ENCODE data around the gene DAB2IP.
A peak's percentile ranks its signal among the peaks of the same experiment; 100 is the strongest.

Gene DAB2IP

DNA sequence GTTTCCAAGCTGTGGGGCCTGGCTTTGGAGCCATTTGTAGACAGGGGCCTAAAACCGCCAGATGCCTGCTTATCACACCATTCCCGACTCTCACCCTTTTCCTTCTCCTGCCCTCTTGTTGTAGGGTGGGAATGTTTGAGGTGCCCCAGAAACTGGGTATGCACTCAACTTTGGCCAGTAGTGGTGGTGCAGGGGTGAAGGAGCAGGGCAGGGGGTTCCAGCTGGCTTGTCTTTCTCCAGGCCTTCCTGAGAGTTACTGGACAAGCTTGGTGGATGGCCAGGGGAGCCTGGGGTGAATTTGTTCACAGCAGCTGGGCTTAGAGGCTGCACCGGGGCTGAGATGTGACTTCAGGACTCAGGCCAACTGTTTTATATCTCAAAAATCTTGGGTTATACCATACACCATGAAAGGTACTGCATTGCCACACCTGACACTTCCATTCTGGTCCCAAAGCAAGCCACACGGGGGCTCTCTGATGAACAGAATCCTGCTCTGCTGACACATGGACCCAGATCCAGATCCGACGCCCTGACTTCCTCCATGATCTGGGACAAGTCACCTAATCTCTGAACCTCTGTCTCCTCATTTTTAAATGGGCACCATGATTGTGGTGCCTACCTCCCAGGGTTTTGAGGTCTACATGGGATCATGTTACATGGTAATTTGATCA, 62.1 kb downstream of the DAB2IP start:
- Histone ChIP-seq H3K4me3 (no peak overlapping the region), H3K27ac (no peak overlapping the region)

DNA sequence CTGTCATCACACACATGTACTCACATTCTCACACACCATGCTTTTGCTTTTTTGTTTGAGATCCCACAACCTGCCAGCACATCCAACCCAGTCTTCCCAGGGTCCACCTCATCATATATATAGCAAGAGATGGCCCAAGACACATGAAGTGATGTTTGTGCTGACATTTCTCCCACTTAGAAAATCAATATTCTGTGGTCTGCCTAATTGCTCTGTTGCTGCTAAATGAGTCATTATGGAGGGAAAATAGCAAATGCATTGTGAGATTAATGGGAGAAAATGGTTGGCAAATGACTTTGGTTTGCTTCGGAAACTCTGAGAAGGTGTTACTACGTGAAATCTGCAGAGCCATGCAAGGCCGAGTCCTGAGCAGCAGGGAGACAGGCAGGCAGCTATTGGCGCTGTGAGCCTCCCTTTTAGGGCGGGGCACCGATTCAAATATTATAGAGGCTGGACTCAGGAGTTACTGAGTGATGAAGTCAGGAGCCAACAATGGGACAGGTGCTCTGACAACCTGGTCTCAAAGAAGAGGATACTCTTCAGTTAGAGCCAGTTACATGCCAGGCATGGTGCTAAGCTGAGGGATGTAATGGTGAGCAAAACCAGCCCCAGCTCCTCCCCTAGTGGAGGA, 62.8 kb downstream of the DAB2IP start:
- Histone ChIP-seq H3K27ac (no peak overlapping the region), H3K4me3 (no peak overlapping the region)

DNA sequence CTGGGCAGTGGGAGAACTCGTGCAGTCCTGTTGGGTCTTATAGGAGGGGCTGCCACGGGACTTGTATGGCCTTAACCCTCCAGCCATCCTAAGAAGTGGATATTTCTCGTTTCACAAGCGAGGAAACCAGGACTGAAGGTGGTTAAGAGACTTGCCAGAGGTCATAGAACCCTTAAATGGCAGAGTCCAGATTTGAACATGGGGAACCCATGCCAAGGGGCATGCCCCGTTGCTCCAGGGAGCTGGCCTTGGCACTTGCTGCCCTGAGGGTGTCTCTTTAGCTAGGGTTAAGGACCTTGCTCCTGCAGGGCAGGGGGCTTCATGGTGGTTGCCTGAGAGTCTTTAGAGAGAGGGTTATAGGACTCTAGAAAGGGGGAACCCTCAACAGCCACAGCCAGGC, 63.4 kb downstream of the DAB2IP start:
- H3K27ac ChIP-seq, result no peak overlapping the region
- no peak overlapping the region for H3K4me3 ChIP-seq

DNA sequence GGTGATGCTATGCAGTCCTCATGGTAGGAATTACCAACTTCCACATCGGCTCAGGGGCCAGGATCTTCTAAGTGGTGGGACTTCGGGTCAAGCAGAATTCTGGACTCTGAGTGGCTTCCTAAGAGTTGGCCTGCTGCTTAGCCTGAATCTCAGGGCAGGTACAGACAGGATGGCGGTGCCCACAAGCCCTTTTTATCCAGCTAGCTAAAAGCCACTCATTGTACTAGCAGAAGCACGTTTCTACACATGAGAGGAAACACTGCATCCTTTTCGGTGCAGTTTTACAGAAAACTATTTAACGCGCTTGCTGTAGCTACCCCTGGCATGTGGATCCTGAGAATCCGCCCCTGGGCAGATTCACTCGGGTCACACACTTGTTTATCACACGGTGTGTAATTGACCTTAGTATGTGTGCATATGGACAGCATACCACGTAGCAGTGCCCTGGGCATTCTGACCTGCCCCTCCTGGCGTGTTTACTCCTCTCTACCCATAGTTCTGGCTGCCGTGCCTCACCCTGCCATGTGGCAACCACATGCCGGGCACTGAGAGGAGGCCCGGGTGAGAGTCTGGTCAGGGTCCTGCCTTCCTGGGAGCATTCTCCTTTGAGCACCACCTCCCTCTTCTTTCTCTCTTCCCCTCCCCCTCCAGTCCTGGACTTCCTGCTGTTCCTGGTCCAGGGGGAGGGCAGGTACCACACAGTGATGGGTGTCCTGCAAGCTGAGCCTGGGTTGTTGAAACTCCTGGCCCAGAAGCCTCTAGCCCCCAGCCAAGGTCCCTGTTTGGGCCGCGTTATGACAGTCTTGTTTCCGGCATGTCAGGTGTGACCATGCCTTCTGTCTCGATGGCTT, 65.9 kb downstream of the DAB2IP start:
- no peak overlapping the region for H3K4me3 ChIP-seq
- H3K27ac ChIP-seq, result peak overlapping the region in 10 of 21 experiments; percentile 17 to 59 (median 48)

DNA sequence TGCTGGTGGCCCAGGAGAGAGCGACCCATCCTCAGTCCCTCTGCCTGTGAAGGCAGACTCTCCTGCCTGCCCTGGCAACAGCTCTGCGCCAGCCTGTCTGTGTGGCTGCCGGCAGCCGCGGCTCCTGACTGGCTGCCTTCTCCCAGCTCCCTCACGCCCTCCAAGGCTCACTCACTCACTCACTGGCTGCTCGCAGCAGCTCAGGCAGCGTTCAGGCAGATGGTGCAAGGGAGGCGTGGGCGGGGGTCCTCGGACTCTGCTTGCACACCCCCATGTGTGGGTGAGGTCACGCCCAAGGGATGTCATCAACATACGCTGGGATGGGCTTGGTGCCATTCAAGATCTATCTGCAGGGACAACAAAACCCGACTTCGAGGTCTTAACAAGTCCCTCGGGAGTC, 66.7 kb downstream of the DAB2IP start:
- H3K27ac ChIP-seq, result peak overlapping the region in 7 of 21 experiments; percentile 25 to 59 (median 50)
- H3K4me3 ChIP-seq, result no peak overlapping the region

DNA sequence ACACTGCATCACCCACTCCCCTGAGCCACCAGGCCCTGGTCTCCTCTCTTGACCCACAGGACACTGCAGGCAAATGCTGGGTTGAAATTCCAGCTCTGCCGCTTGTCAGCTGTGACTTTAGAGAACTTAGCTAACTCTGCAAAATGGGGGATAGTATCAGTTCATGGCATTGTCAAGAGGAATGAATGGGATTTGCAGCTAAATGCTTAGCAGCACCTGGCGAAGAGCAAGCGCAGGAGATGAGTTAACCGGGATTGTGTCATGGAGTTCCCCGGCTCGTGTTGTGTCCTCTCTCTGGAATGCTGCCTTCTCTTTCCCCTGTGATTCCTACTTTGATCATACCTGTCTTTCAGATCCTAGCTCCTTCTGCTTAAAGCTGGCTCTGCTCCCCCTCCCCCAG, 67.1 kb downstream of the DAB2IP start:
- Histone ChIP-seq H3K4me3 (no peak overlapping the region), H3K27ac (peak overlapping the region in 3 of 21 experiments; percentile 25 to 29 (median 27))

DNA sequence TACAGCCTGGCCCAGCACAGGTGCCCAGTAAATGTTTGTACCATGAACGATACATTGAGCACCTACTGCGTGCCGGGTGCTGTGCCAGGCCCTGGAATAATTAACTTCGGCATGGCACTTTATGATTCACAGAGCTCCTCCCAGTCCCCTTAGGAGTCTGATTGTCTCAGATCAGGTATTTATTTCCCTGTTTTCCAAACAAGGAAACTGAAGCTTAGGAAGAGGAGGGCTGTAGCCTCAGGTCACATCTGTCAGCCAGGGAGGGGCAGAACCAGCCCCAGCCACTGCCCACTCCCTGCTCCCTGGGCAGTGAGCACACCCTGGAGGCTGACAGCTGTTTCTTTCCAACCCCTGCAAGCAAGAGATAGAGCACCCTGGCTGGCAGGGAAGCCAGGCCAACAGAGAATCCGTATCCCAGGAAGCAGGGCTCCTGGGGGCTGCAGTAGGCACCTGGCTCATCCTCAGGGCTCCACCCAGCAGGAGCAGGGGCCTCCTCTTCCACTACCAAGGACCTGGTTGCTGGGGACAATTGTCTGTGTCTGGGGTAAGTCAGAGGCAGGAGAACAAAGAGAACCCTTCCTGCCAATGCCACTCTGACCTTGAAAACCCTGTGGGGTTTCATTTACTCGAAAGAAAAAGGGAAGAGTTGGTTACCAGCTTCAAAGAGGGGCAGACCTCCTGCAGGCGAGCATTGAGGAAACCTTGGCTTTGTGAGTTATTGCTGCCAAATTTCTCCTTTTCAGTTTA, 69.0 kb downstream of the DAB2IP start:
- peak overlapping the region in 13 of 21 experiments; percentile 33 to 79 (median 54) for H3K27ac ChIP-seq
- H3K4me3 ChIP-seq, result no peak overlapping the region

DNA sequence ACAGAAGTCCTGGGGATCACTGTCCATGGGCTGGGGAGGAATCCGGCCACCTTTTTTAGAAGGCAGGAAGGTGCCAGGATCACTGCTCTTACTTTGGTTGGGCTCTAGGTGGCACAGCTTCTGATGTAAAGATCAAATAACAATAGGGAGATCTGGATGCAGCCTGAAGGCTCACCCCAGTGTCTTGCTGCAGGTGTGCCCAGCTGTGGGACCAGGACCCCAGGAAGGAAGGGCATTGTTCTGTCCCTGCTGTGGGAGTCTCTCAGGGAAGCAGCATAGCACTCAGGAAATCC, 69.6 kb downstream of the DAB2IP start:
- H3K4me3 ChIP-seq, result no peak overlapping the region
- peak overlapping the region in 12 of 21 experiments; percentile 33 to 79 (median 56) for H3K27ac ChIP-seq

DNA sequence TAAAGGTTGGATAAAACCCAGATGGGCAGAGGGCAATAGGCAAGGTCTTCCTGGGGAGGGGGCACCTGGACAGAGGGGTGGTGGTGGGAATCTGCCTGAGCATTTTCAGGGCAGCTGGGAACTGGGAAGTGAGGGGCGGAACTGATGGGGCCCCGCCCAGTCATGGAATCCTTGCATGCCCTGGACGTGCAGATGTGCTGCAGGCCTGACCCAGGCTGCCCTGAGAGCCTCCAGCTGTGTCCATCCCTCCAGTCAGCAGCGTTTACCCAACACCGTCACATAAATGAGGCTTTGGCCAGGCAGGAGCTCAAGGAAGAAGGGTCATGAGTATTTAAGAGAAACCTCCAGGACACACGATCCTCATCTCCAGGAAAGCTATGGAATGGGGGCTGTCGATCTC, 70.3 kb downstream of the DAB2IP start:
- H3K27ac ChIP-seq, result peak overlapping the region in 3 of 21 experiments; percentile 47 to 79 (median 59)
- no peak overlapping the region for H3K4me3 ChIP-seq

DNA sequence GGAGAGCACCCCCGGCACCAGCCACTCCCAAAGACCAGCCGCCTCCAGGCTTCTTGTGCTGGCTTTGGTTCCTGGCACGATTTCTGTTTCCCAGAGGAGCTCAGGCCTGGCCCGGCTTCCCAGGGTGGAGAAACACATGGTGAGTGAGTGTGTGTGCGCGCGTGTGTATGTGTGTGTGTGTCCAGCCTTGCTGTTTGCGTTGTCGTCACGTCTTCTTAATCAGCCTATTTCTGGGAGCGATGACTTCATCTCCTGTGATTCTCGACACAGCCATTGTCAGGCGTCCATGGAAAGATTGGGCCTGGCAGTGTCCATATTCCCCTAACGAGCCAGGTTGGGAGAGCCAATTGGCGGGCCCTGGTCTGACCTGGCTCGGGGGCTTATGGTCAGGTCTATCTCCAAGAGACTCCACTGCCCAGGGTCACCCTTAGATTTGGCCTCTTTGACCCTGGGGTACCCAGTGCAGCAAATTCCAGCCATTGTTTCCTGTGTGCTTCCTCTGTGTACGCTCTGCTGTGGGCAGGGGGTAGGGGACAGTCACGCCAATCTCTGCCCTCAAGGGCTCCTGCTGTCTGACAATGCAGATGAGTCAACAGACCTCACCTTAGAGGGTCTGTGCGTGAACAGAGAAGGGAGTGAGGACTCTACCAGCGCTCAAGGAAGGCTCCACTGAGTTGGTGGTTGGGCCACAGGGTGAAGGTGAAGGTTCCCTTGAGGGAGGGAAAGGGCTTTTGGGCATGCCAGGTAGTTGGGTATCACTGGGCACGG, 73.8 kb downstream of the DAB2IP start:
- Histone ChIP-seq H3K4me3 (no peak overlapping the region), H3K27ac (peak overlapping the region in 16 of 21 experiments; percentile 22 to 92 (median 77))

DNA sequence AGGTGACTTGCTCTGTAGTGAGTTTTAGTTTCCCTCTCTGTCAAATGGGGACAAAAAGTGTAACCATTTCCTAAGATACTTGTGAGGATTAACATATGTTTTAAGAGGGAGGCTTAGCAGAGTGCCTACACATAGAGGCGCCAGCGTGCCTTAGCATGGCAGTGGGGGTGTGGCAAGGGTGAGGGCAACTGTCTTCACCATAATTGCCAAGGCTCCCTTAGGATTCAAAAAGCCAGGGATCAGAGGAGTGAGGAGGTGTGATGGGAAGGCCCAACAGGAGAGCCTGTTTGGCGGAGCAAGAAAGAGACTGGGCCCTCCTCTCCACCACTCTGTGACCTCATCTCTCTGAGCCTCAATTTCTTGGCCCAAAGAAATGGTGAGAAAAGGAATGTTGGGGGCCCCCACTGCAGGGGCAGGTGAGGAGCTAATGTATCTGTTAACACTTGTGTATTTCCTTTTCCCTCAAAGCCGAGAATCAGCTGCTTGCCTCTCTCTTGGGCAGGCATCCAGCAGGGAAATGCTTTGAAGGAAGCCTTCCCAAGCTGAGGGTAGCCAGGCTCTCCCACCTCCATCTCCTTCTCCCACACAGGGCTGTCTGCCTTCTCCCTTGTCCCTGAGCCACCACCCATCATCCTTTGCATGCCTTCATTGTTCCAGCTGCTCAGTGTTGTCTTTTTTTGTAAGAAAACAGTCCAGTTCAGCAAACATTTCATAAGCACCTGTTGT, 76.0 kb downstream of the DAB2IP start:
- peak overlapping the region in 5 of 21 experiments; percentile 7 to 86 (median 28) for H3K27ac ChIP-seq
- H3K4me3 ChIP-seq, result no peak overlapping the region

DNA sequence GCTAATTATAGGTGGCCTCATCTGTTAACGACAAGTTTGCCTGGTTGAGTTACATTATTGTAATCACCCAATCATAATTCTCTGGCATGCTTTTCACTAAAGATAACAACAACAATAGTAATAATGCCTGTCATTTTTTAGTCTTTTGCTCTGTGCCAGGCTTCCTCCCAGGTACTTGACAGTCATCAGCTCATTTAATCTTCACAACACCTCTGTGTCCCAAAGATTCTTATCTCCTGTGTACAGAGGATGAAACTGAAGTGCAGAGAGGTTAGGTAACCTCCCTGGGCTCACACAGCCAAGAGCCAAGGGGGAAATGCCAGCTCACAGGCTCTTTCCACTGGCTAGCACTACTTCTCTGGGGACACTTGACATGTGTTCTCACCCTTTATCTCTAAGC, 77.5 kb downstream of the DAB2IP start:
- no peak overlapping the region for H3K4me3 ChIP-seq
- H3K27ac ChIP-seq, result no peak overlapping the region

DNA sequence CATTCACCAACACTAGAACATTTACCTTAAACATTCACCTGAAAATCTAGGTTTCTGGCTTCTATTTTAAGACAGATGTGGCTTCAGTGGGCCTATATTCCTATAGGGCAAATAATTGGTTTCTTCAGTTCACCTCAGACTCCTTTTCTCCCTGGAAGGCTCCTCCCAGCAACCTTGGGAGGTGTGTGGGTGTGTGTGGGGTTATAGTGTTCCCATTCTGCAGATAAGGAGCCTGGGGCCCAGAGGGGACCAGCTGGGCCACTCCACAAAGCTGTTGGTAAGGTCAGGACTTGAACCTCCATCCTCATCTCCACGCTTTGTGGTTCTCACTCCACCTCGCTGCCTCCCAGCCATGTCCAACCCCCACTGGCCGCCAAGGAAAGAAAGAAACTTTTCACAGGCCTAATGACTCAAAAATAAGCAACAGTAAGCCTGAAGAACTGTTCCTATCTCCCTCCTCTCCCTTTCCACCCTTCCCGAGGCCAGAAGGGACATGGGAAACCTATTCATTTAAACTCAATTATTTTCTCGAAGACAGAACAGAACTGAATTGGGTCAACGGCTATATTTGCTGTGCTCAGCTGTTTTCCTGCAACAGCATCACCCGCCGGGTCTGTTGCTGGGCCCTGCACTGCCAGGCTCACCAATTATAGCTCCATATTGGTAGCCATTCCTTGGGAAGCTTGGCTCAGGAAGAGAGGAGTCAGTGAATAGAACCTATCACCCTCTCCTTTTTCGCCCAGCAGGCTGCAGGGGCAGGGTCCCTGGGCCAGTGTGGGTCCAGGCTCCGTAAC, 78.5 kb downstream of the DAB2IP start:
- no peak overlapping the region for H3K4me3 ChIP-seq
- no peak overlapping the region for H3K27ac ChIP-seq

DNA sequence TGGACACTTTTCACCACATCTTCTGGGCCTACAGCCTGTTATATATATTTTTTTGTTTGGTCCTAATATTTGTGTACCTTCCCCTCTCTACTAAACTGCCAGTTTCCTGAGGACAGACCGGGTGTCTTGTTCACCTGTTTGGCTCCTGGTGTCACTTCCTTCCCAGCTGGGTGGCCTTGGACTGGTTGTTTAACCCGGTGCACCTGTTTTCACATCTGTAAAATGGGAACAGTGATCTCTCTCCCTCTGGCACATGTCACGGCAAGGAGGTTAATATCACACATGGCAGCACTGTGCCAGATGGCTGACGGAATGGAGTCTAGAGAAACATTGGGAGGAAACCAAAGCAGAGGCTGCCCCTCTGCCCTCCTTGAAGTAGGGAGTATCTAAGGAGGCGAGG, 79.7 kb downstream of the DAB2IP start:
- no peak overlapping the region for H3K4me3 ChIP-seq
- no peak overlapping the region for H3K27ac ChIP-seq

DNA sequence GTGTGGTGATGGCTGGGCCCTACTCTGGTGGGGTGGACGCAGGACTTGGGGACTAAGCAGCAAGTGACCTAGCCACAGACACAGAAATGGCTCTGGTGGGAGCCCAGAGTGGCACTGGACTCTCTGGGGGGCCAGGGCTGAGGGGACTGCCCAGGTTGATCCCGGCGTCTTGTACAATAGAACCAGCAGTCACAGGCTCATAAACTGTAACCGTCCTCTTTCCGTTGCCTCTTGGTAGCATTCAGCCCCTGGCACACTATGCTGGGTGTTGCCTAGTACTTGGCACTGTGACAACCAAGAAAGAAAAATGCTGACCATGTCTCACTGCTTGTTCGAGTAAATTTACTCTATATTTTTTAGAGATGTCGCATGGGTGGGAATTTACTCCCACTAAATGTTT, 80.5 kb downstream of the DAB2IP start:
- Histone ChIP-seq H3K27ac (peak overlapping the region in 3 of 21 experiments; percentile 11 to 49 (median 29)), H3K4me3 (no peak overlapping the region)

DNA sequence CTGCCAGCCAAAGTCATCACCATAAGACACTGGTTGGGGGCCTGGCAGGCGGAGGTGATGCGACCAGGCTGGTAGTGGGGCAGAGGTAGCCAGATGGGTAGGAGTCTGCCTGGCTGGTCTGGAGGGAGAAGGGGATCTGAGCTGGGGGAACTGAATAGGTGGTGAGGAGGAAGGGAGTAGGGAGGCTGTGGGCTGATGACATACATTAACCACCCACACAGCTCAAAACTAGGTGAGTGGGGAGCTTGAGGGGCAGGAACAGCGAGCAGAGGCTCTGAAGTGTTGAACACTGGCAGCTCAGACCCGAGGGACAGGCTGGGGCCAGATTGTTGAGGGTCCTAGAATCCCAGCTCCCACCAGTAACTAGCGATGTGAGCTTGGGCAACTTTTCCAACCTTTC, 81.0 kb downstream of the DAB2IP start:
- H3K27ac ChIP-seq, result peak overlapping the region in 4 of 21 experiments; percentile 3 to 40 (median 20)
- no peak overlapping the region for H3K4me3 ChIP-seq

DNA sequence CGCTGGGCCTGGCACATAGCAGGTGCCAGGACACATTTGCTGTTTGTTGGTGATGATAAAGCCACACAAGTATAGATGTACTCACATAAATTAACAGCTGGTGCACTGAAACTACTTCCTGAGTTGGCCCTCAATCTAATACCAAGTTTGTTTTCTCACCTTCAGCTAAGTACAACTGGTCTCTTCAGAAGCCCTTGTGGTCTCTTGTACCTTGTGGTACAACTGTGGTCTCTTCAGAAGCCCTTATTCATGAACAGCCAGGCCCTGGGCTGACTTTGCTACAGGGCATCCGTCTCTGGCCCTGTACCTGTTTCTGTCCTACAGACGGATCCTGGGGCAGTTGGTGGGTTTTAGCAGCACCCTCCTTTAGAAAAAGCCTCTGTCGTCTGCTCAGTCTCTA, 81.5 kb downstream of the DAB2IP start:
- Histone ChIP-seq H3K27ac (peak overlapping the region in 3 of 21 experiments; percentile 6 to 44 (median 11)), H3K4me3 (no peak overlapping the region)

DNA sequence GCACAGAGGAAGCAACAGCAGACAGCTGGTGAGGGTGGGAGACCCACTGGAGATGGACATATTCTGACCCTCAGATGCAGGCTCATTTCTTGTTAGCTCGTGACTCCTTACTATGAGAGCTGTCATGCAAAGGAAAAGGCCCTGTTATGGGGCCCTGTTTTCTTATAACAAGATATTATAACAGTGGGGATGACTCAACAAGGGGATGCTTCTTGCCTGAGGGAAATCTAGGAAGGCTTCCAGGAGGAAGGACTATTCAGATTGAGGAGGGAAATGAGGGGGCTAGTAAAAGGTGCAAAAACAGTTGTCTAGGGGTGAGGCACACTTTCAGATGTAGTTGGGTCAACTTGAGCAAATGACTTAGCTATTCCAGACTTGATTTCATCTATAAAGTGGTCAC, 83.0 kb downstream of the DAB2IP start:
- Histone ChIP-seq H3K27ac (peak overlapping the region in 7 of 21 experiments; percentile 45 to 91 (median 71)), H3K4me3 (no peak overlapping the region)

All from skin epidermis (tissue), 12 donors.